ENCODE results near the gene NEU2.
"Not testable (repeated sequence)": the region's sequence is repeated elsewhere in the genome, so short reads cannot be mapped to it uniquely, and the experiment has no call there.

The NEU2 gene

DNA sequence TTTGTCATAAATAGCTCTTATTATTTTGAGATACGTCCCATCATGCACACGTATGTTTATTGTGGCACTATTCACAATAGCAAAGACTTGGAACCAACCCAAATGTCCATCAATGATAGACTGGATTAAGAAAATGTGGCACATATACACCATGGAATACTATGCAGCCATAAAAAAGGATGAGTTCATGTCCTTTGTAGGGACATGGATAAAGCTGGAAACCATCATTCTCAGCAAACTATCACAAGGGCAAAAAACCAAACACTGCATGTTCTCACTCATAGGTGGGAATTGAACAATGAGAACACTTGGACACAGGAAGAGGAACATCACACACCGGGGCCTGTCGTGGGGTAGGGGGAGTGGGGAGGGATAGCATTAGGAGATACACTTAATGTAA, 12.9 kb upstream of the NEU2 start:
- H3K79me1 ChIP-seq (ENCODE audit: low read length); H3K4me2 ChIP-seq (ENCODE audit: low read length); H3K36me3 ChIP-seq (ENCODE audit: control insufficient read depth, insufficient read depth, low read length); H2BK5ac ChIP-seq (ENCODE audit: low read length); H3K4ac ChIP-seq (ENCODE audit: low read depth, low read length); H2AK5ac ChIP-seq (ENCODE audit: low read length); H3K56ac ChIP-seq (ENCODE audit: low read length); H3K4me1 ChIP-seq (ENCODE audit: control insufficient read depth, low read depth, low read length); H4K8ac ChIP-seq (ENCODE audit: low read depth, low read length); DNase-seq; H2BK120ac ChIP-seq (ENCODE audit: low read depth, low read length); H3K79me2 ChIP-seq (ENCODE audit: control insufficient read depth, insufficient read depth, low read length); H3K18ac ChIP-seq (ENCODE audit: low read length); H4K5ac ChIP-seq (ENCODE audit: low read length); H2BK15ac ChIP-seq (replicated peaks; ENCODE audit: low read depth); H3K9ac ChIP-seq (ENCODE audit: low read length); H3K27ac ChIP-seq (ENCODE audit: low read depth, low read length); H3K23ac ChIP-seq (ENCODE audit: low read length); H3K4me3 ChIP-seq (ENCODE audit: low read length); H3K27me3 ChIP-seq (ENCODE audit: insufficient read depth, low read length, poor library complexity): not testable (repeated sequence)
- WGBS (ENCODE audit: extremely low coverage, insufficient coverage, low lambda C conversion rate) = no CpG with 5 or more reads among the region's 4 CpGs

DNA sequence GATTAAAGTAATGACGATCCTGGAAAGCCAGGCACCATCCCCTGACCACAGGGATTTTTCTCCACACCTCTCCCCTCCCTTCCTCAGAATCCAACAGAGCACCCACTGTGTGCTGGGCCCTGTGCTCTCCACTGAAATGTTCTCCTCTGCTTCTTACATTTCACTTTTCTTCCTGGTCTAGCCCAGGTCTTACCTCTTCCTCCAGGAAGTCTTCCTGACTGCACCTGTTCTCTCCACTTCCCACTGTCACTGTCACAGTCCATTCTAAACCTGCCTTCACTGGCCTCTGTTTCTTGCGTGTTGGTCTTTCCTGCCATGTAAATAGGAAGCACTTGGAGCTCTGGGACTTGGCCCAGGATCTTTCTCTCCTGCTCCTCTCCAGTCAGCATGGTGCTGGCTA, 12.0 kb upstream of the NEU2 start:
- no peaks in the 10 kb centered on the region for H3K4me1 ChIP-seq (ENCODE audit: control insufficient read depth, low read depth, low read length)
- no peak overlapping the region for H3K27ac ChIP-seq (ENCODE audit: low read depth, low read length)
- no peaks in the 10 kb centered on the region for H3K79me2 ChIP-seq (ENCODE audit: control insufficient read depth, insufficient read depth, low read length)
- H2BK5ac ChIP-seq (ENCODE audit: low read length) = no peak overlapping the region
- H3K23ac ChIP-seq (ENCODE audit: low read length) = no peak overlapping the region
- H4K8ac ChIP-seq (ENCODE audit: low read depth, low read length) = no peak overlapping the region
- no peak for DNase-seq
- H3K27me3 ChIP-seq (ENCODE audit: insufficient read depth, low read length, poor library complexity) = no peaks in the 10 kb centered on the region
- WGBS (ENCODE audit: extremely low coverage, insufficient coverage, low lambda C conversion rate) = no CpG with 5 or more reads among the region's 2 CpGs
- H3K4ac ChIP-seq (ENCODE audit: low read depth, low read length) = no peak overlapping the region
- H4K5ac ChIP-seq (ENCODE audit: low read length) = no peak overlapping the region
- H3K18ac ChIP-seq (ENCODE audit: low read length) = no peak overlapping the region
- no peak overlapping the region for H3K9ac ChIP-seq (ENCODE audit: low read length)
- no peak overlapping the region for H2BK120ac ChIP-seq (ENCODE audit: low read depth, low read length)
- H3K79me1 ChIP-seq (ENCODE audit: low read length) = no peaks in the 10 kb centered on the region
- no peak overlapping the region for H3K4me2 ChIP-seq (ENCODE audit: low read length)
- no peak overlapping the region for H2AK5ac ChIP-seq (ENCODE audit: low read length)
- H3K4me3 ChIP-seq (ENCODE audit: low read length) = no peak overlapping the region
- H2BK15ac ChIP-seq (replicated peaks; ENCODE audit: low read depth) = no peak overlapping the region
- no peak overlapping the region for H3K56ac ChIP-seq (ENCODE audit: low read length)
- no peaks in the 10 kb centered on the region for H3K36me3 ChIP-seq (ENCODE audit: control insufficient read depth, insufficient read depth, low read length)

DNA sequence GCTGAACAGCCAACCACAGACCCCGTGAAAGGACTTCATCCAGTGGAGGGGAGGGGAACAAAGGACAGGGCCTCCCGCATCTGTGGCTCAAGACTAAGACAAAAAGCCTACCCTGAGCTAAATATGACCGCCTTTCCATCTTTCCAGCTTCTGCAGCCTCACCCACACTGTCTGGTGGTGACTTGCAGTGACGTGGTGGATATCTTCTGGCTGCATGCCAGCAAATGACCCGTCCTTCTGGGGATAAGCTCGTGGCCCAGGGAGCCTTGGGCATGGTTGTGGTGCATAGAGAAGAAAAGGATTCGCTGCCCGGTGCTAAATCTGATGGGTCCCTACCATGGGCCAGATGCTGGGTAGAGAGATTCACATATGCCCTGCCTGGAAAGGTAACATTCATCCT, 10.7 kb upstream of the NEU2 start:
- H3K4me3 ChIP-seq (ENCODE audit: low read length) = no peak overlapping the region
- no peak overlapping the region for H3K27ac ChIP-seq (ENCODE audit: low read depth, low read length)
- H2AK5ac ChIP-seq (ENCODE audit: low read length) = no peak overlapping the region
- no peak overlapping the region for H3K9ac ChIP-seq (ENCODE audit: low read length)
- H3K23ac ChIP-seq (ENCODE audit: low read length) = no peak overlapping the region
- DNase-seq = no peak
- H3K4me2 ChIP-seq (ENCODE audit: low read length) = no peak overlapping the region
- H3K4me1 ChIP-seq (ENCODE audit: control insufficient read depth, low read depth, low read length) = peaks cover 3% of the 10 kb centered on the region
- no peaks in the 10 kb centered on the region for H3K79me1 ChIP-seq (ENCODE audit: low read length)
- no peak overlapping the region for H2BK15ac ChIP-seq (replicated peaks; ENCODE audit: low read depth)
- H3K27me3 ChIP-seq (ENCODE audit: insufficient read depth, low read length, poor library complexity) = no peaks in the 10 kb centered on the region
- no peak overlapping the region for H3K56ac ChIP-seq (ENCODE audit: low read length)
- H3K18ac ChIP-seq (ENCODE audit: low read length) = no peak overlapping the region
- H3K79me2 ChIP-seq (ENCODE audit: control insufficient read depth, insufficient read depth, low read length) = no peaks in the 10 kb centered on the region
- H2BK120ac ChIP-seq (ENCODE audit: low read depth, low read length) = no peak overlapping the region
- H4K8ac ChIP-seq (ENCODE audit: low read depth, low read length) = no peak overlapping the region
- no peak overlapping the region for H2BK5ac ChIP-seq (ENCODE audit: low read length)
- H3K36me3 ChIP-seq (ENCODE audit: control insufficient read depth, insufficient read depth, low read length) = no peaks in the 10 kb centered on the region
- no CpG with 5 or more reads among the region's 8 CpGs for WGBS (ENCODE audit: extremely low coverage, insufficient coverage, low lambda C conversion rate)
- H3K4ac ChIP-seq (ENCODE audit: low read depth, low read length) = no peak overlapping the region
- no peak overlapping the region for H4K5ac ChIP-seq (ENCODE audit: low read length)

DNA sequence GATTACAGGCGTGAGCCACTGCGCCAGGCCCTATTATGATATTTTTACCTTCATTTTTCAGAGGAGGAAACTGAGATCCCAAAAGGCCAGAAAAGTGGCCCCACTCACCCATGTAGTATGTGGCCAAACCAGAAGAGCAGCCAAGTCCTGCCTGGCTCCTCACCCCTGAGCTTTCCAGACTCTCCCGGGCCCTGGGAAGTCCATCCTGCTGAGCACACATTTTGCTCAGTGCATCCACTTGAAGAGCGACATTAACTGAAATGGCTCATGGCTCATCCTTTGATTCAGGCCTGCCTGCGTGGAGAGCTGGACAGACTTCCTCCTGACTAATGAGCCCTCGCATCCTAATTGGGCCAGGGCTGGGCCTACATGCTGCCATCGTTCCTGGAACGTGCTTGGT, 9.9 kb upstream of the NEU2 start:
- no peak overlapping the region for H3K4me3 ChIP-seq (ENCODE audit: low read length)
- H2AK5ac ChIP-seq (ENCODE audit: low read length) = no peak overlapping the region
- no peak overlapping the region for H2BK15ac ChIP-seq (replicated peaks; ENCODE audit: low read depth)
- no peak overlapping the region for H3K9ac ChIP-seq (ENCODE audit: low read length)
- peaks cover 3% of the 10 kb centered on the region for H3K4me1 ChIP-seq (ENCODE audit: control insufficient read depth, low read depth, low read length)
- H3K79me1 ChIP-seq (ENCODE audit: low read length) = no peaks in the 10 kb centered on the region
- no peak overlapping the region for H3K4me2 ChIP-seq (ENCODE audit: low read length)
- H3K79me2 ChIP-seq (ENCODE audit: control insufficient read depth, insufficient read depth, low read length) = no peaks in the 10 kb centered on the region
- no peak overlapping the region for H2BK5ac ChIP-seq (ENCODE audit: low read length)
- H4K8ac ChIP-seq (ENCODE audit: low read depth, low read length) = no peak overlapping the region
- no peak overlapping the region for H3K23ac ChIP-seq (ENCODE audit: low read length)
- H2BK120ac ChIP-seq (ENCODE audit: low read depth, low read length) = no peak overlapping the region
- H3K27ac ChIP-seq (ENCODE audit: low read depth, low read length) = no peak overlapping the region
- H3K18ac ChIP-seq (ENCODE audit: low read length) = no peak overlapping the region
- H3K27me3 ChIP-seq (ENCODE audit: insufficient read depth, low read length, poor library complexity) = no peaks in the 10 kb centered on the region
- DNase-seq = no peak
- H3K36me3 ChIP-seq (ENCODE audit: control insufficient read depth, insufficient read depth, low read length) = no peaks in the 10 kb centered on the region
- no peak overlapping the region for H4K5ac ChIP-seq (ENCODE audit: low read length)
- H3K4ac ChIP-seq (ENCODE audit: low read depth, low read length) = no peak overlapping the region
- H3K56ac ChIP-seq (ENCODE audit: low read length) = no peak overlapping the region
- WGBS (ENCODE audit: extremely low coverage, insufficient coverage, low lambda C conversion rate) = no CpG with 5 or more reads among the region's 8 CpGs

DNA sequence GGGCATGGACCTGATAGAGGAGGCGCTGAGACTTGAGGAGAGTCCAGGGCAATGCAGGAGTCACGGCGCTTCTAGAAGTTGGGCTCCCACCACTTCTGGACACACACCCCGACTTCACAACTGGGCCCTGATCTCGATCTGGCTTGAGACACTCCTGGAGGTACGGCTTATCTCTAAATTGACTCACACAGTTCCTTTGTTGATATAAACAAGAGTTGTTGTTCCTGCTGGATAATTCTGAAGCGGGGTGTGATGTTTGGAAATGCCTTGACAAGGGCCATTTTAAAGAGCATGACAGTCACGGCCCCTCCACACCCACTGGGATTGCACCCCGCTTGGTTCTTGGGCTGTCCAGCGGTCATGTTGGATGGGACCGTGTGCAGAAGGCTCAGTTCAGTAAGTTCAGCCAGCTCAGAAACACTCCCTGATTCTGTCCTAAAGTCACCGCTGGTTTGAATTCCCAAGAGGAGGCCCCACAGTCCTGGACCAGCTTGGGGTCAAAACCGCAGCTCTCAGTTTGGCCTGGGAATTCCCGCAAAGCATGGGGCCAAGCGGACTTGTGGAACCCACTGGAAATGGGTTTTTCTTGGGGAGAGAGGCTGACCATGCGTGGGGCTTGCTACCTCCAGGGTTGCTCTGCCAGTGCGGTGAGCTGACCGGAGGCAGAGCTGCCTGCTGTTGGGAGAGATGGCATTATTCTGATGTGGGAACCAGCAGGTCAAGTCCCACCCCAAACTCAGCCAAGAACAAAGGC, 9.3 kb upstream of the NEU2 start:
- Histone ChIP-seq H3K79me1 (ENCODE audit: low read length) (no peaks in the 10 kb centered on the region), H3K27ac (ENCODE audit: low read depth, low read length) (no peak overlapping the region), H2BK5ac (ENCODE audit: low read length) (no peak overlapping the region), H3K79me2 (ENCODE audit: control insufficient read depth, insufficient read depth, low read length) (no peaks in the 10 kb centered on the region), H3K23ac (ENCODE audit: low read length) (no peak overlapping the region), H4K5ac (ENCODE audit: low read length) (no peak overlapping the region), H3K4ac (ENCODE audit: low read depth, low read length) (no peak overlapping the region), H3K4me3 (ENCODE audit: low read length) (no peak overlapping the region), H4K8ac (ENCODE audit: low read depth, low read length) (no peak overlapping the region), H3K9ac (ENCODE audit: low read length) (no peak overlapping the region), H2BK15ac (replicated peaks; ENCODE audit: low read depth) (no peak overlapping the region), H3K18ac (ENCODE audit: low read length) (no peak overlapping the region), H3K56ac (ENCODE audit: low read length) (no peak overlapping the region), H3K4me2 (ENCODE audit: low read length) (no peak overlapping the region), H3K36me3 (ENCODE audit: control insufficient read depth, insufficient read depth, low read length) (no peaks in the 10 kb centered on the region), H3K4me1 (ENCODE audit: control insufficient read depth, low read depth, low read length) (peaks cover 3% of the 10 kb centered on the region), H2BK120ac (ENCODE audit: low read depth, low read length) (no peak overlapping the region), H2AK5ac (ENCODE audit: low read length) (no peak overlapping the region), H3K27me3 (ENCODE audit: insufficient read depth, low read length, poor library complexity) (no peaks in the 10 kb centered on the region)
- WGBS (ENCODE audit: extremely low coverage, insufficient coverage, low lambda C conversion rate) = no CpG with 5 or more reads among the region's 18 CpGs
- DNase-seq = no peak

All from mesendoderm (in vitro differentiated cells).